SJCRH30 (cell line): Measurements from ENCODE around the gene MBOAT2. TPM values are rescaled to one million over a fixed set of nuclear protein-coding genes. Genes with fewer than 3 reads are reported as not detected.
"Not testable (repeated sequence)": the region's sequence is repeated elsewhere in the genome, so short reads cannot be mapped to it uniquely, and the experiment has no call there.

ENCODE experiments used
- DNase-seq, 2 experiments: peaks; one replicate each; pipeline ENCODE4 v3.0.0-alpha.2; 2015 to 2020
- H3K27ac ChIP-seq: fragments of 250-450 bp; sonication (Bioruptor Pico); 2 replicates; pipeline ENCODE4 v1.5.1; 2020; ENCODE audit warnings: mild to moderate bottlenecking, moderate library complexity
- H3K27me3 ChIP-seq: fragments of 250-450 bp; sonication (Bioruptor Pico); 2 replicates; pipeline ENCODE4 v1.5.1; 2020; ENCODE audit warnings: mild to moderate bottlenecking, moderate library complexity
- H3K36me3 ChIP-seq: fragments of 250-450 bp; sonication (Bioruptor Pico); 2 replicates; pipeline ENCODE4 v1.5.1; 2020; ENCODE audit warnings: mild to moderate bottlenecking, moderate library complexity
- H3K4me1 ChIP-seq: fragments of 250-450 bp; sonication (Bioruptor Pico); 2 replicates; pipeline ENCODE4 v1.5.1; 2020; ENCODE audit warnings: mild to moderate bottlenecking, moderate library complexity
- H3K4me3 ChIP-seq: fragments of 250-450 bp; sonication (Bioruptor Pico); 2 replicates; pipeline ENCODE4 v1.5.1; 2020; ENCODE audit warnings: mild to moderate bottlenecking, moderate library complexity
- H3K9me3 ChIP-seq: fragments of 250-450 bp; sonication (Bioruptor Pico); replicated peaks from 2 replicates; pipeline ENCODE4 v1.5.1; 2020; ENCODE audit warnings: mild to moderate bottlenecking, moderate library complexity
- total RNA-seq: library from RNA; depleted of rRNA; stranded (reverse); fragments of >200 nt; shearing (Covaris generic); gene quantifications from 2 replicates; pipeline ENCODE4 v1.2.3, GENCODE V29; 2014

The MBOAT2 gene
- total RNA-seq, 1 experiment from 2014 or later, result 36.0 TPM

DNA sequence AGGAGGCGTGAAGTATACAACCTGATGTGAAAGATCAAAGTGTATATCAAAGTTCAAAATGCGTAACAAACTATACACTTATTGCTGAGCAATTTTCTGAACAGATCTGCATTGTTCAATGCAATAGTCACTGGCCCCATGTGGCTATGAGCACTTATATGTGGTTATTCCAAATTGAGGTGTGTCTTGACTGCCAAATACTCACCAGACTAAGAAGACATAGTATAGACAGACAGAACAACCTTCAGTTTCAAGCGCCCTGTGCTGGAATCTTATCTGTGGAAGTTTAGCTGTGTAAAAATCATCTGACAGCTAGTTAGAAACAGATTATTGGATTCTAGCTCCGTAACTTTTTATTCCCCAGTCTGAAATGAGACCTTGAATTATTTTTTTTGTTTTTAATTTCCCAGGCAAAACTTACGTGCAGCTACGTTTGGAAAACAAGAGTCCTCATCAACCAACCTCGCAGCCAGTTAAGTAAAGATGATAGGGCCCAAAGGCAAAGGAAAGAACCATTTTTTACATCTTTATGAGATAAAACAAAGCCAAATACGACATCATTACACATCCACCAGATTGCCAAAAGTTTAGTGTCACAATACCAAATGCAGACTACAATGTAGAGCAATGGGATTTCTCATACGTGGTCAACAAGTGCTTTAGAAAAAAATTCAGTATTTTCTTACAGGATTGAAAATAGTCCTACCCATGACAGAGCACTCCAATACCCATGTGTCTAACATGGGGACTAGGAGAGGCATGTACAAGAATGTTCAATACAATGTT, 37.2 kb downstream of the MBOAT2 start:
- no peak overlapping the region for H3K4me3 ChIP-seq
- H3K27me3 ChIP-seq, result no peaks in the 10 kb centered on the region
- DNase-seq, result no peak
- H3K36me3 ChIP-seq, result no peaks in the 10 kb centered on the region
- no peaks in the 10 kb centered on the region for H3K9me3 ChIP-seq
- H3K27ac ChIP-seq, result no peak overlapping the region
- H3K4me1 ChIP-seq, result no peaks in the 10 kb centered on the region

DNA sequence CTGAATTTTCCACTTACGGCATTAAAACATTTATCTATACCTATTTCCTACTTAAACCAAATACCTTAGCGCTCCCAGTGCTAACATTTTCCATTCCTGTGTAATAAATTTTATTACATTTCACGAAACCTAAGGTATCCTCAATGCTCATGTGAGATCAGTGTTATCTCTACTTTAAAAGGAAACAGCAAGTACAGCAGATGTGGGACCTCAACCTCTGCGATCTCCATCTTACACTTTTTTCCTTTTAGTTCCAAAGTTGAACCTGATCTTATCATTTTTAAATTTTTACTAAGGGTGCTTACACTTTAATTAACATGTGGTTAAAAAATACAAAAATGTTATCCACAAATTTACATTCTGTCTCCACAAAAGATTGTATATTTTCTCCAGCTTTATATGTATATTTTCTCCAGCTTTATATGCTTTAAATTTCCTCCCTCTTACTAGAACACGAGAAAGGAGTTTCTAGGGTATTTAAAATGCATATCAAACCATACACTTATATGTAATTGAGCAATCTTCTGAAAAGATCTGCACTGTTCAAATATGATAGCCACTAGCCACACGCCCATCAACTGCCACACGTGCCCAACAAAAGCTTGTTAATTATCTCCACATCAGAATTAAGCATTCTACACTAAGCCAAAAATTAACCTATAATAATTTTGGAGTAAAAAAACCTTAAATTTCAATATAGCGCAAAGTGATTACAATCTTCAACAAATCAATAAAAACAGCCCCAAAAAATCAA, 38.1 kb downstream of the MBOAT2 start:
- no peaks in the 10 kb centered on the region for H3K27me3 ChIP-seq
- no peaks in the 10 kb centered on the region for H3K4me1 ChIP-seq

DNA sequence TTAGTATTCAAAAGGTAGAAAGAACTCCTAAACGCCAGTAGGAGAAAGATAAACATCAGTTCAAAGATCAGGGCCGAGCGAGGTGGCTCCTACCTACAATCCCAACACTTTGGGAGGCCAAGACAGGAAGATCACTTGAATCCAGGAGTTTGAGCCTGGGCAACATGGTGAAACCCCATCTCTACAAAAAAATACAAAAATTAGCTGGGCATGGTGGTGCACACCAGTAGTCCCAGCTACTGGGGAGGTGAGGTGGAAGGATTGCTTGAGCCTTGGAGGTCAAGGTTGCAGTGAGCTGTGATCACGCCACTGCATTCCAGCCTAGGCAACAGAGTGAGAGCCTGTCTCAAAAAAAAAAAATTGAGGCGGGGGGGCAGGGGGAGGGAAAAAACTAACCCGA, 40.6 kb downstream of the MBOAT2 start:
- no peak for DNase-seq
- Histone ChIP-seq H3K27me3 (no peaks in the 10 kb centered on the region), H3K4me1 (no peaks in the 10 kb centered on the region), H3K9me3 (no peaks in the 10 kb centered on the region), H3K4me3 (no peak overlapping the region), H3K27ac (no peak overlapping the region), H3K36me3 (no peaks in the 10 kb centered on the region)

More for the DNA sequence above, 38.1 kb downstream of the MBOAT2 start:
- no peaks in the 10 kb centered on the region for H3K36me3 ChIP-seq
- no peak overlapping the region for H3K27ac ChIP-seq
- no peaks in the 10 kb centered on the region for H3K9me3 ChIP-seq
- no peak overlapping the region for H3K4me3 ChIP-seq
- DNase-seq, result no peak

DNA sequence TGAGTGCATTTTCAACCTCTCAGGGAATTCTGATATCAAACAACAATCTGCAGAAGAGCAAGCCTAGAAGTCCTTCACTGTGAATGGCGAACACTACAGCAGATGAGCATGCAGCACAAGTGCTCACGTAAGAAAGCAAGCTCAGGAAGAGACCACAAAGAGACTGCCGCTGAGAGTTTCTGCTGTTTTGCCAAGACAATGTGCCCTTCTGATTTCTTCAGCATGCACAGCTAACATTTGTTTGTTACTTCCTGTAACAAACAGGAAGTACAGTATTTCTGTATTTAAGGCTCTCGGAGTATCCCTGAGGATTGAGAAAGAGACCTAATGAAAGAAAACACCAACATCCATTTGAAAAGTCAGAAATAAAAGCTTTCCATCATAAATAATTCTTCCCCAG, 45.9 kb downstream of the MBOAT2 start:
- no peak for DNase-seq
- no peaks in the 10 kb centered on the region for H3K4me1 ChIP-seq
- no peaks in the 10 kb centered on the region for H3K27me3 ChIP-seq
- no peak overlapping the region for H3K27ac ChIP-seq
- peaks cover 14% of the 10 kb centered on the region; the same call in 1 of the 2 replicates for H3K9me3 ChIP-seq
- no peaks in the 10 kb centered on the region for H3K36me3 ChIP-seq
- no peak overlapping the region for H3K4me3 ChIP-seq

DNA sequence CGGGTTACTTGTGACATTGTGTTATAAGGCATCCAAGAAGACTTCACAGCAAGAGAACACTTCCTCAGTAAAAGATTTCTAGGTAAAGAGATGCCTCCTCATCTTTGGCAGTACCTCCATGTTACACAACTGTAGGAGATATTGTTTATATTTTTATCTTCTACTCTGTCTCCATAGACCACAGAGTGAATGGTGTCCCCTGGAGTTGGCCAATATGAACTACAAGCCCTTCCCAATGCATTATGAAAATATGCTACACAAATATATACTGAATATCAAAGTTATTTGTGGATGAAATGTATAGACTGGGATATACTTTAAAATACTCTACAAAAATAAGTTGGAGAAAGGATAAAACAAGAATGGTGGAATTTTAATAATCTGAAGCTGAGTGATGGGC, 46.7 kb downstream of the MBOAT2 start:
- H3K4me3 ChIP-seq, result no peak overlapping the region
- H3K4me1 ChIP-seq, result no peaks in the 10 kb centered on the region
- no peaks in the 10 kb centered on the region for H3K27me3 ChIP-seq
- H3K9me3 ChIP-seq, result peaks cover 14% of the 10 kb centered on the region; the same call in 1 of the 2 replicates
- H3K36me3 ChIP-seq, result no peaks in the 10 kb centered on the region
- no peak overlapping the region for H3K27ac ChIP-seq
- DNase-seq, result no peak

DNA sequence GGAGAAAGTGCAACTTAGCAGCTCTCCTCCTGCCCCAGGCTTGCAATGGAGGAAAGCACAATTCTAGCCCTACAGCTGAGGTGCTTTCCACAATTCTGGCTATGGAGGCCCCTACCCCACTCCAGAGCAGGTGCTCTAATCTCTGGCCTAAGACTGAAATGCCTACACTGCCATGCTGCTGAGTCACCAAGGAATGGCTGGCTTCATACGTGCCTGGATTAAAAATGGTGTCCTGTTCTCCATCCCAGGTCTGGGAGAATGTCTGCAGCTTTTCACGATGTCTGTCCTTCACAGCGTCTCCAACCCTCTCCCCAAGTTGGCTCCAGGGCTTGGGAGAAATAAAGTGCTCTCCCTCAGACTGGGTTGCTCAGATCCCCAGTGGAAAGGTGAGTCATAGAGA, 48.5 kb downstream of the MBOAT2 start:
- Histone ChIP-seq H3K9me3 (peaks cover 14% of the 10 kb centered on the region; the same call in 1 of the 2 replicates), H3K4me3 (no peak overlapping the region), H3K27me3 (no peaks in the 10 kb centered on the region), H3K4me1 (no peaks in the 10 kb centered on the region), H3K27ac (peak overlapping the region; percentile 17), H3K36me3 (no peaks in the 10 kb centered on the region)
- DNase-seq, result peak; percentile 15 to 23

DNA sequence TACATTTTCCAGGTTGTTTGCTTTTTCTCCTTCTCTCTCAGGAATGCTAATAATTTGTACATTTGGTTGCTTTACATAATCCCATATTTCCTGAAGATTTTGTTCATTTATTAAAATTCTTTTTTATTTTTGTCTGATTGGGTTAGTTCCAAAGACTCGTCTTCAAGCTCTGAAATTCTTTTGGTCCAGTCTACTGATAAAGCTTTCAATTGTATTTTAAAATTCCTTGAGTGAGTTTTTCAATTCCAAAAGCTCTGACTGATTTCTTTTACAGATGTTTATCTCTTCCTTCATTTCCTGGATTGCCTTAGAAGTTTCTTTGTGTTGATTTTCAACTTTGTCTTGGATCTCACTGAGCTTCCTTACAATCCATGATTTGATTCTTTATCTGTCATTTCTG, 50.0 kb downstream of the MBOAT2 start:
- Histone ChIP-seq H3K4me1 (no peaks in the 10 kb centered on the region), H3K4me3 (no peak overlapping the region), H3K36me3 (no peaks in the 10 kb centered on the region), H3K27me3 (no peaks in the 10 kb centered on the region), H3K27ac (no peak overlapping the region), H3K9me3 (peaks cover 14% of the 10 kb centered on the region; the same call in 1 of the 2 replicates)
- DNase-seq, result no peak

DNA sequence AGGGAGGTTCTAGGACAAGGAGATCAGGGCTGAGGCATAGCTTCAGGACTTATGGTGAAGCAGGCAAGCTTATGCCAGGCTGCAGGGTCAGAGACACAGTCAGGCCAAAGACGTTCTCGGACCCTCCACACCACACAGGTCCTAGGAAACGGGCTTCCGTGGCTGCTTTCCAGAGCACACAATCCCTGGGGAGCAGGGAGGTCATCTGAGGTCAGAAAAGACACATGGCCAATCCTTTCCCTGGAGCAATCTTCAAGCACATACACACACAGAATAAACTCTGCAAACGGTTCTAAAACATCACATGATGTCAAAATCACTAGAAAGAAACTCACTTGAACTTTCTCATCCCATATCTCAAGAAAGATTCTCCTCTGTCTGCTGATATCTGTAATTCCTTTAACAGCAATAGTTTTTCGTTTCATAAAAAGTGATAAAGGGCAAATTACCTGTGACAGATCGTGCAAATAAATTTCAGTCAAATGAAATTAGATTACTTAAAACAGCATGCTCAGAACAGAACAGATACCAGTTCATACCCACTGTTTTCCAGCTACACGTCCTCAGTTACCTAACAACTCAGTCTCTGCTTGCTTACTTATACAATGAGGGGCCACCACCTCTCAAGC, 63.9 kb downstream of the MBOAT2 start:
- Histone ChIP-seq H3K9me3 (no peaks in the 10 kb centered on the region), H3K4me3 (no peak overlapping the region), H3K27me3 (no peaks in the 10 kb centered on the region), H3K36me3 (peaks cover 2% of the 10 kb centered on the region; the same call in 1 of the 2 replicates), H3K4me1 (no peaks in the 10 kb centered on the region), H3K27ac (no peak overlapping the region)
- DNase-seq, result no peak

DNA sequence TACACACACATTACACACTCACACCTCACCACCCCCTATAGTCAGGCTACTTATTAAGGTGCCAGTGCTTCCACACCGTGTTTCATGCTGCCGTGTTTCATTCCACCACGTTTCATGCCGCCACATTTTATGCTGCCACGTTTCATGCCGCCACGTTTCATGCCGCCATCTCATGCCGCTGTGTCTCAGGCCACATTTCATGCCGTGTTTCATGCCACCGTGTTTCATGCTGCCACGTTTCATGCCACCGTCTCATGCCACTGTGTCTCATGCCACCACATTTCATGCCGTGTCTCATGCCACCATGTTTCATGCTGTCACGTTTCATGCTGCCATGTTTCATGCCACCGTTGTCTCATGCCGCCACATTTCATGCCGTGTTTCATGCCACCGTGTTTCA, 65.1 kb downstream of the MBOAT2 start:
- no peaks in the 10 kb centered on the region for H3K9me3 ChIP-seq
- no peaks in the 10 kb centered on the region for H3K27me3 ChIP-seq
- H3K4me3 ChIP-seq, result no peak overlapping the region
- peaks cover 2% of the 10 kb centered on the region; the same call in 1 of the 2 replicates for H3K36me3 ChIP-seq
- H3K4me1 ChIP-seq, result no peaks in the 10 kb centered on the region
- H3K27ac ChIP-seq, result no peak overlapping the region
- DNase-seq, result no peak

DNA sequence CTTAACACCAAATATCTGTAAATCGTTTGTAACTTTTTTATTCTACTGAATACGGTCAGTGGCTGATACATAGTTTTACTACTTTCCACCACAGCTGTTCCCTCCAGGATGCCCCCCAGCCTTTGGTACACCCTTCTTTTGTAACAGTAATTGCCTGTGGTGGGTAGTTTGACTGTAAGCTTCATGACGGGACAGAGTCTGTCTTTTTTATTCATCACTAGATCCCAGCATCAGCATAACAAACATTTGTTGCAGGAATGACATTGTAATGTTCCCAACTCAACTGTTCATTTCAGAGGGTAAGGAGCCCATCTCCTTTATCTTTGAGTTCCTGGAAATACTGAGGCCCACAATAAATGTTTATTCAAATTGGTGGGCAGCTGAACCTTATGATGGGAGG, 67.5 kb downstream of the MBOAT2 start:
- peaks cover 2% of the 10 kb centered on the region for H3K36me3 ChIP-seq
- no peaks in the 10 kb centered on the region for H3K9me3 ChIP-seq
- H3K27ac ChIP-seq, result no peak overlapping the region
- H3K4me1 ChIP-seq, result no peaks in the 10 kb centered on the region
- H3K4me3 ChIP-seq, result no peak overlapping the region
- no peak for DNase-seq
- H3K27me3 ChIP-seq, result no peaks in the 10 kb centered on the region

DNA sequence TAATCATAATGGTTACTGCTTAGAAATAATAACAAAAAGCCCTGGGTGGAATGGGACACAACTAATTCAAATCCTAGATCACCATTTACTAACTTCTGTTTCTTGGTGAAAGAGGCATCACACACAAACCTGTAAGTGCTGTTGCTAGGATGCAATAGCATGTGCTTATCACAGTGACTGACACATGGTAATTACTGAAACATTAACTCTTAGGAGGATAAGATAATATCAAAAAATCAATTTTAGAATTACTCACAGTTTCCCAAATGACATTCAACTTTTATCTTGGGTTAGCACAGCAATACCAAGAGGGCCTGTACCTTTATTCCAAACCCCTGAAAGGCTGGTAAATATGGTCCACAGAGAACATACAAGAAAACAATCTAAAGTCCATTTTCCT, 69.1 kb downstream of the MBOAT2 start:
- H3K4me1 ChIP-seq, result no peaks in the 10 kb centered on the region
- H3K36me3 ChIP-seq, result peaks cover 2% of the 10 kb centered on the region
- no peaks in the 10 kb centered on the region for H3K9me3 ChIP-seq
- no peaks in the 10 kb centered on the region for H3K27me3 ChIP-seq
- no peak overlapping the region for H3K4me3 ChIP-seq
- no peak overlapping the region for H3K27ac ChIP-seq
- DNase-seq, result no peak

DNA sequence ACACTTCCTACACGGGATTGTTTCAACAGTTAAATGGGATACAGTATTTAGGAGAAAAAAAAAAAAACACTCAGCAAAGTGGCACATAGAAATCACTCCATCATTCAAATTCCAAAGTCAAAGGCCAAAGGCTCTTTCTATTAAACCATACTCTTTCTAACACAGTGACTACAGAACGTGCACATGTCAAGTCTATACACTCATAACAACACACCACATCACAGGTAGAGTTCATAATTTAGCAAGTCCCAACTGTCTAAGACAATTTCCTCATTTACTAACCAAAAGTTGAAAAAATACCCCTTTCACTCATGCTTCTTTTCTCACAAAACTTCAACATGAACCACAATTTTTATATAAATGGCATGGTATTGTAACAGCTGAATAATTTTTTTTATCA, 70.8 kb downstream of the MBOAT2 start:
- peaks cover 2% of the 10 kb centered on the region for H3K36me3 ChIP-seq
- DNase-seq, result no peak
- no peak overlapping the region for H3K27ac ChIP-seq
- no peak overlapping the region for H3K4me3 ChIP-seq
- no peaks in the 10 kb centered on the region for H3K4me1 ChIP-seq
- no peaks in the 10 kb centered on the region for H3K27me3 ChIP-seq
- no peaks in the 10 kb centered on the region for H3K9me3 ChIP-seq

DNA sequence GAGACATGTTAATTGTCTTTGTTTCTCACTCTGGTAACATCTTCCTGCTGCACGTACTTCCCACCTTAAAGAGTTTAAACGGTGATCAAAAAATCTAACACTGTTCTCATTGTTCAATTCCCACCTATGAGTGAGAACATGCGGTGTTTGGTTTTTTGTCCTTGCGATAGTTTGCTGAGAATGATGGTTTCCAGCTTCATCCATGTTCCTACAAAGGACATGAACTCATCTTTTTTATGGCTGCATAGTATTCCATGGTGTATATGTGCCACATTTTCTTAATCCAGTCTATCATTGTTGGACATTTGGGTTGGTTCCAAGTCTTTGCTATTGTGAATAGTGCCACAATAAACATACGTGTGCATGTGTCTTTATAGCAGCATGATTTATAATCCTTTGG, 73.3 kb downstream of the MBOAT2 start:
- H3K36me3 ChIP-seq, H3K27me3 ChIP-seq, H3K27ac ChIP-seq: not testable (repeated sequence)

DNA sequence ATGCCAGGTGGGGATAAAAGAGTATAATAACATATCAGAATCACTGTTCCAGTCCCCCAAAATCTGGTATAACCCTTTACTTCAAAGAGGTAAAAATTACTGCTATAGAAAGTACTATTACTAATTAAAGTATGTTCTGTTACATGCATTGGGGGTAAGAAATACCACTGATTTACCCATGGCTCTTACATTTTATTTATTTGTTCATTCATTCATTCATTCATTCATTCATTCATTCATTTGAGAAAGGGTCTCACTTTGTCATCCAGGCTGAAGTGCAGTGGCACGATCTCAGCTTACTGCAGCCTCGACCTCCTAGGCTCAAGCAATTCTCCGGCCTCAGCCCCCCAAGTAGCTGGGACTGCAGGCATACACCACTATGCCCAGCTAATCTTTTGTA, 74.4 kb downstream of the MBOAT2 start:
- H3K36me3 ChIP-seq, result peaks cover 4% of the 10 kb centered on the region; the same call in 1 of the 2 replicates
- no peaks in the 10 kb centered on the region for H3K4me1 ChIP-seq
- no peak overlapping the region for H3K27ac ChIP-seq
- H3K4me3 ChIP-seq, result no peak overlapping the region
- no peaks in the 10 kb centered on the region for H3K27me3 ChIP-seq
- no peaks in the 10 kb centered on the region for H3K9me3 ChIP-seq
- DNase-seq, result no peak

More for the DNA sequence above, 73.3 kb downstream of the MBOAT2 start:
- not testable (repeated sequence) for DNase-seq, H3K4me3 ChIP-seq, H3K4me1 ChIP-seq, H3K9me3 ChIP-seq
